GM12875 (cell line): Measurements from ENCODE around the gene ZNF837.

ENCODE experiments used
- H3K4me3 ChIP-seq: one replicate; pipeline ENCODE4 v1.5.1; 2011; ENCODE audit warnings: low read depth, low read length, control low read depth
- CTCF ChIP-seq: IDR thresholded peaks from 2 replicates; pipeline ENCODE4 v1.5.1; 2011; ENCODE audit warnings: low read depth, mild to moderate bottlenecking, control low read depth, inconsistent platforms, low read length, moderate library complexity, borderline replicate concordance; ENCODE audit not compliant: insufficient read depth

The ZNF837 gene

GRCh38 chr19:58380662-58381459 lies at the start of gene ZNF837:
ZNF837 (minus strand) TSS chr19:58381030; CDS start chr19:58369332, 11,698 bp downstream.
- no peak for TF ChIP-seq CTCF
- peak within 1 kb of the TSS; percentile 78 for H3K4me3 ChIP-seq

- no peak overlapping the region for H3K4me3 ChIP-seq
- no peak for TF ChIP-seq CTCF
These were observed 48.9 kb upstream of the ZNF837 start for GRCh38 chr19:58429745-58430144.

GRCh38 chr19:58428617-58429016 lies 47.8 kb upstream of the ZNF837 start:
- no peak for TF ChIP-seq CTCF
- no peak overlapping the region for H3K4me3 ChIP-seq

- no peak overlapping the region for H3K4me3 ChIP-seq
- TF ChIP-seq CTCF = no peak
These were observed 36.2 kb upstream of the ZNF837 start for GRCh38 chr19:58417071-58417470.

GRCh38 chr19:58416604-58417003 lies 35.8 kb upstream of the ZNF837 start:
- no peak for TF ChIP-seq CTCF

GRCh38 chr19:58409010-58409790 lies 28.4 kb upstream of the ZNF837 start:
- H3K4me3 ChIP-seq = peak overlapping the region; percentile 100
- no peak for TF ChIP-seq CTCF

More at GRCh38 chr19:58416604-58417003, 35.8 kb upstream of the ZNF837 start:
- H3K4me3 ChIP-seq = no peak overlapping the region
